Thoracic aorta (tissue), 2 donors: Measurements from ENCODE around the gene TTC39C. TPM values are rescaled to one million over a fixed set of nuclear protein-coding genes. Genes with fewer than 3 reads are reported as not detected.

Source experiments
- ATAC-seq: fragments of 150-250 bp; one replicate; pipeline ENCODE4 v1.8.0; 2017; ENCODE audit warnings: low read depth; ENCODE audit not compliant: insufficient number of reproducible peaks, low FRiP score
- DNase-seq: peaks from one replicate; pipeline ENCODE4 v3.0.0-alpha.2; 2020; ENCODE audit warnings: low spot score
- H3K27ac ChIP-seq, 2 donors: fragments of 200-600 bp; sonication (generic); 1 replicate in 1 of 2; 2 replicates in 1 of 2; pipeline ENCODE4 v1.5.1; 2016; ENCODE audit warnings: mild to moderate bottlenecking in 2 of 2, moderate library complexity in 2 of 2
- H3K27me3 ChIP-seq: fragments of 200-600 bp; sonication (generic); replicated peaks from 2 replicates; pipeline ENCODE4 v1.6.0; 2016; ENCODE audit warnings: mild to moderate bottlenecking; ENCODE audit not compliant: insufficient read depth
- H3K36me3 ChIP-seq: fragments of 200-600 bp; sonication (generic); one replicate; pipeline ENCODE4 v1.5.1; 2016
- H3K4me1 ChIP-seq, 2 donors: fragments of 200-600 bp; sonication (generic); 1 replicate in 1 of 2; 2 replicates in 1 of 2; pipeline versions ENCODE4 v1.5.1 to v1.6.0; 2016; ENCODE audit warnings: low read depth in 2 of 2, mild to moderate bottlenecking in 1 of 2; ENCODE audit not compliant: control insufficient read depth in 1 of 2
- H3K4me3 ChIP-seq: fragments of 200-600 bp; sonication (generic); 2 replicates; pipeline ENCODE4 v1.5.1; 2016; ENCODE audit warnings: mild to moderate bottlenecking
- H3K9me3 ChIP-seq: fragments of 200-600 bp; sonication (generic); 2 replicates; pipeline ENCODE4 v1.5.1; 2016
- total RNA-seq, 2 donors: library from RNA; depleted of rRNA; stranded (reverse); fragments of >200 nt; gene quantifications; one replicate each; pipeline versions ENCODE4 v1.1.0 to v1.2.3, GENCODE V29; 2016
- TF ChIP-seq, protein P1 (sequence below): fragments of 200-600 bp; sonication (generic); IDR thresholded peaks from one replicate; pipeline ENCODE4 v1.5.1; 2019; ENCODE audit warnings: antibody characterized with exemption

Gene TTC39C
- total RNA-seq, 2 donors from 2014 or later, result 13.5 to 23.4 TPM

DNA sequence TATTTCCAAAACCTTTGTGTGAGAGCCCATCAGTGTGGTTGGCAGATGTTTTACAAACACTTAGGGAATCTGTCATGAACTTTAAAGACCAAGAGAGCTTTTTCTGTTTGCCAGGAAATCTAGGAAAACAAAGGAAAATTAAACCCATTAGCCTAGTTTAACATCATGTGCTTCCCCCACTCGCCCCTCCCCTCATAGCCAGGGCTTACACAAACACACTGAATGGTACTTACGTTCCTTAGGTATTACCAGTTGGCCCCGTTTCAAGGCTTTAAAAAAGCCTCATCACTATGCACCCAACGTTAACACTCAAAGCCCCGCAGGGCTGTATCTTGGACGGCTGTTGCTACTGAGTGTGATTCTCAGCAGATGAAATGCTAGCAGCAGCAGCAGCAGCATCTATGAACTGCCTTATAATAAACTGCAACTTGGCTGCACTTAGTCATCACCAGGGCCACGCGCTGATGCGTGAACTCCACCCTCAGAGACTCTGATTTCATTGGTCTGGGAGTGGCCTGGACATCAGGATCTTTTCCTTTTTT is 20.1 kb upstream of the TTC39C start:
- ATAC-seq (peak; percentile 35), DNase-seq (no peak)
- H3K36me3 ChIP-seq, result no peaks in the 10 kb centered on the region
- H3K9me3 ChIP-seq, result no peaks in the 10 kb centered on the region
- H3K27ac ChIP-seq, result no peak overlapping the region
- peak overlapping the region; percentile 25 for H3K4me3 ChIP-seq
- H3K4me1 ChIP-seq, result peaks cover 2 to 15% of the 10 kb centered on the region in 2 donors
- TF ChIP-seq, protein P1, sequence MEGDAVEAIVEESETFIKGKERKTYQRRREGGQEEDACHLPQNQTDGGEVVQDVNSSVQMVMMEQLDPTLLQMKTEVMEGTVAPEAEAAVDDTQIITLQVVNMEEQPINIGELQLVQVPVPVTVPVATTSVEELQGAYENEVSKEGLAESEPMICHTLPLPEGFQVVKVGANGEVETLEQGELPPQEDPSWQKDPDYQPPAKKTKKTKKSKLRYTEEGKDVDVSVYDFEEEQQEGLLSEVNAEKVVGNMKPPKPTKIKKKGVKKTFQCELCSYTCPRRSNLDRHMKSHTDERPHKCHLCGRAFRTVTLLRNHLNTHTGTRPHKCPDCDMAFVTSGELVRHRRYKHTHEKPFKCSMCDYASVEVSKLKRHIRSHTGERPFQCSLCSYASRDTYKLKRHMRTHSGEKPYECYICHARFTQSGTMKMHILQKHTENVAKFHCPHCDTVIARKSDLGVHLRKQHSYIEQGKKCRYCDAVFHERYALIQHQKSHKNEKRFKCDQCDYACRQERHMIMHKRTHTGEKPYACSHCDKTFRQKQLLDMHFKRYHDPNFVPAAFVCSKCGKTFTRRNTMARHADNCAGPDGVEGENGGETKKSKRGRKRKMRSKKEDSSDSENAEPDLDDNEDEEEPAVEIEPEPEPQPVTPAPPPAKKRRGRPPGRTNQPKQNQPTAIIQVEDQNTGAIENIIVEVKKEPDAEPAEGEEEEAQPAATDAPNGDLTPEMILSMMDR, result no peak
- H3K27me3 ChIP-seq, result no peaks in the 10 kb centered on the region

DNA sequence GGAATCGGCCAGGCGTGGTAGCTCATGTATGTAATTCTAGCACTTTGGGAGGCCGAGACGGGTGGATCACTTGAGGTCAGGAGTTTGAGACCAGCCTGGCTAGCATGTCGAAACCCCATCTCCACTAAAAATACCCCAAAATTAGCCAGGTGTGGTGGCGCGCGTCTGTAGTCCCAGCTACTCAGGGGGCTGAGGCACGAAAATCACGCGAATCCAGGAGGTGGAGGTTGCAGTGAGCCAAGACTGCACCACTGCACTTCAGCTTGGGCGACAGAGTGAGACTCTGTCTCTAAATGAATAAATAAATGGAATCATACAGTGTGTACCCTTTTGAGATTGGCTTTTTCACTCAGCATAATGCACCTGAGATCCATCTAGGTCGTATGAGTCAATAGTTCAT is 19.4 kb upstream of the TTC39C start:
- no peak overlapping the region for H3K27ac ChIP-seq
- TF ChIP-seq, protein P1, result no peak
- H3K36me3 ChIP-seq, result no peaks in the 10 kb centered on the region
- no peaks in the 10 kb centered on the region for H3K9me3 ChIP-seq
- H3K4me1 ChIP-seq, result peaks cover 2 to 15% of the 10 kb centered on the region in 2 donors
- H3K27me3 ChIP-seq, result no peaks in the 10 kb centered on the region
- ATAC-seq (no peak), DNase-seq (no peak)
- H3K4me3 ChIP-seq, result no peak overlapping the region

DNA sequence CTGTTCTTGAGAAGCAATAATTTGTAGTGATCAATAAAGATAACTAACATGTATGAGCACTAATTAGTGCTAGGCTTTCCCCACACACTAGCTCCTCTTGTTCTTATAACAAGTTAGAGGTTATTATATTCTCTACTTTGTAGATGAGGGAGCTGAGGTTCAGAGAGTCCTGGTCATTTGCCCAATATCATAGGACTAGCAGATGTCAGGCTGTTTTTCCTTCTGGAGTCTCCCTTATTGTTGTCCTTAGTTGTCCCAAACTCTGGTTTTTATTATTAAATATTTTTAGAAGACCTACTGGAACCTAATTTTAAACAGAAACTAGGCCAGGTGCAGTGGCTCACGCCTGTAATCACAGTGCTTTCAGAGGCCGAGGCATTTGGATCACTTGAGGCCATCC is 16.5 kb upstream of the TTC39C start:
- H3K4me3 ChIP-seq, result no peak overlapping the region
- DNase-seq (no peak), ATAC-seq (no peak)
- H3K27me3 ChIP-seq, result no peaks in the 10 kb centered on the region
- no peaks in the 10 kb centered on the region for H3K36me3 ChIP-seq
- TF ChIP-seq, protein P1, result no peak
- H3K4me1 ChIP-seq, result peaks cover 2 to 8% of the 10 kb centered on the region in 2 donors
- no peaks in the 10 kb centered on the region for H3K9me3 ChIP-seq
- no peak overlapping the region for H3K27ac ChIP-seq

DNA sequence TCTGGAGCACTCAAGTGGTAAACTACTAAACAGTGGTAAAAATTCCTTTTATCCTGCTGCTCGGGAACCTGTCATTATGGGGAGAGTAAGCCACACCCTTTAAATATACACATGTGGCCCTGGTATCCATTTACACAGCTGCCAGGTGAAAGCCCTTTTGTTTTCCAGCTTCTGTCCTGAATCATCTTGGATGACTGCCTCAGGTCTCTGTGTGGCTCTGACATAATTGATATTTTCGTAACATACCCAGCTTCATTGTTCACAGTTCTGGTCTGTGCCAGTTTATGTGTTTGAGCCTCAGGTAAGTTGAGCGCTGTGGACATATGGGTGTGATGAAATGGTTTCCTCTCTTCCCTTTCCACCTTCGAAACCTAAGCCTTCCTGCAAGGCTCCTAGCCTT is 15.7 kb upstream of the TTC39C start:
- no peaks in the 10 kb centered on the region for H3K27me3 ChIP-seq
- DNase-seq, result no peak
- TF ChIP-seq, protein P1, result no peak
- no peaks in the 10 kb centered on the region for H3K36me3 ChIP-seq
- H3K4me3 ChIP-seq, result no peak overlapping the region
- H3K9me3 ChIP-seq, result no peaks in the 10 kb centered on the region
- ATAC-seq, result no peak
- no peak overlapping the region for H3K27ac ChIP-seq
- H3K4me1 ChIP-seq, result peaks cover 2 to 7% of the 10 kb centered on the region in 2 donors

DNA sequence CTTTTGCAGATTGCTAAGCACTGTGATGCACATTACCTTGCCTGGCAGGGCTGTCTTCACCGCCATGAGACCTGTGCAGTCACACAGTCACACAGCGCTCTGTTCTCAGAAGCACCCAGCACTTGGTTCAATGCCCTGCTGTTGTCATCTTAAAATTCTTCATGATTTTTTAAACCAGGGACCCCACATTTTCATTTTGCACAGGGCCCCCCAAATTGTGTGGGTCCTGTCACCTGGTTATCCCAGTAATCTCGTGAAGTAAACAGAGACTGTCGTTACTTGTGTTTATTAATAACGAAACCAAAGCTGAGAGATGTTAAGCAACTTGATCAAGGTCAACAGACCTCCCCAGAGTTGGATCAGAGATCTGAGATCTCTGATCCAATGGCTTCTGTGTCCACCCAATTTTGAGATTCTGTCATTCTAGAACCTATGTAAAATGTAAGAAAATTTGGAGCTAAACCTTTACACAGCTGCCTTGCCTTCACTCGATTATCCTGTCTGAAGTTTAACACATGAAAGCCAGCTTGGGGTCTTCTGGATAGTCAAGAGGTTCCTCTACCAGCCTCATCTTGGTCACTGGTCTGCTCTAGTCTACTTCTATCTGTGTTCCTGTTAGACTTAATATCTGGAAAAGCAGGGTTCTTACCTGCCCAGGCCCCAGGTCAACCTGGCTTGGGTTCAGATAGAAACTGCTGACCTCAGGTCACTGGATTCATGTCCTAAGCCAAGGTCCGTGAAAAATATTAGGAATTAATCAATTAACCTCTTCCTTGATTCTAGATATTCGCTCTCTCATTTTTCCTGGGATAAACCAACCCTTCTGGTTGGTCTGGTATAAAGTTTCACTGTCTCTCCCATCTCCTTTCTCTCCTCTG is 13.7 kb upstream of the TTC39C start:
- H3K27ac ChIP-seq, result no peak overlapping the region
- DNase-seq, result no peak
- H3K4me1 ChIP-seq, result no peaks in the 10 kb centered on the region
- no peaks in the 10 kb centered on the region for H3K27me3 ChIP-seq
- no peaks in the 10 kb centered on the region for H3K36me3 ChIP-seq
- H3K9me3 ChIP-seq, result no peaks in the 10 kb centered on the region
- TF ChIP-seq, protein P1, result no peak
- ATAC-seq, result peak; percentile 16
- H3K4me3 ChIP-seq, result no peak overlapping the region
